ENCODE data around the gene CBFA2T3. TPM values are rescaled to one million over a fixed set of nuclear protein-coding genes. Genes with fewer than 3 reads are reported as not detected.

The CBFA2T3 gene
- total RNA-seq, 1 experiment from 2014 or later, result 2.9 TPM

DNA sequence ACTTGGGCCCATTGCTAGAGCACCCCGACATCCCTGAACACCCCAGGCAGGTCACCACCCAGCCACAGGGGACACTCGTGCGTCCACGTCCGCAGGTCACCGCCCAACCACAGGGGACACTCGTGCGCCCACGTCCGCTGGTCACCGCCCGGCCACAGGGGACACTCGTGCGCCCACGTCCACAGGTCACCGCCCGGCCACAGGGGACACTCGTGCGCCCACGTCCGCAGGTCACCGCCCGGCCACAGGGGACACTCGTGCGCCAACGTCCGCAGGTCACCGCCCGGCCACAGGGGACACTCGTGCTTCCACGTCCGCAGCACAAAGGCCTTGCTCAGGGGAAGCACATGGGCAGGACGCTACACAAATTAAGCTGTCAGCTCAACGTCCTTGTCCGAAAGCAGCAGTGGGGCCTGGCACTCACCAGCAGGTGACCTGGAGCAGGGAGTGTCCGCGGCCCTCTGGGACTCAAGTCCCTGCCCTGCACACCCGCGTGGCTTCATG, 137.9 kb downstream of the CBFA2T3 start:
- no peaks in the 10 kb centered on the region for H3K4me1 ChIP-seq (ENCODE audit: insufficient read depth, low read length)
- no peak overlapping the region for H2BK5ac ChIP-seq (ENCODE audit: insufficient read length, low read length)
- no peak overlapping the region for H3K18ac ChIP-seq (ENCODE audit: insufficient read length, low read depth, low read length)
- H3K4me2 ChIP-seq (ENCODE audit: insufficient read depth, insufficient read length, low read length), result no peak overlapping the region
- H3K23ac ChIP-seq (ENCODE audit: insufficient read length, low read depth, low read length), result no peak overlapping the region
- peaks cover 4 to 16% (median 13%) of the 10 kb centered on the region in 3 experiments; a peak in 6 of 7 replicates for H3K36me3 Mint-ChIP-seq (ENCODE audit: insufficient read depth in 1 of 3, low read depth in 3 of 3)
- WGBS (ENCODE audit: extremely low coverage, insufficient read length, low lambda C conversion rate), result no CpG with 5 or more reads among the region's 39 CpGs
- no peak overlapping the region for H3K27ac Mint-ChIP-seq
- no peak overlapping the region for H2BK120ac ChIP-seq (ENCODE audit: low read depth, low read length, poor library complexity, severe bottlenecking)
- no peaks in the 10 kb centered on the region for H3K9me3 ChIP-seq (ENCODE audit: control insufficient read depth, low read depth, low read length)
- TF ChIP-seq, protein P1, sequence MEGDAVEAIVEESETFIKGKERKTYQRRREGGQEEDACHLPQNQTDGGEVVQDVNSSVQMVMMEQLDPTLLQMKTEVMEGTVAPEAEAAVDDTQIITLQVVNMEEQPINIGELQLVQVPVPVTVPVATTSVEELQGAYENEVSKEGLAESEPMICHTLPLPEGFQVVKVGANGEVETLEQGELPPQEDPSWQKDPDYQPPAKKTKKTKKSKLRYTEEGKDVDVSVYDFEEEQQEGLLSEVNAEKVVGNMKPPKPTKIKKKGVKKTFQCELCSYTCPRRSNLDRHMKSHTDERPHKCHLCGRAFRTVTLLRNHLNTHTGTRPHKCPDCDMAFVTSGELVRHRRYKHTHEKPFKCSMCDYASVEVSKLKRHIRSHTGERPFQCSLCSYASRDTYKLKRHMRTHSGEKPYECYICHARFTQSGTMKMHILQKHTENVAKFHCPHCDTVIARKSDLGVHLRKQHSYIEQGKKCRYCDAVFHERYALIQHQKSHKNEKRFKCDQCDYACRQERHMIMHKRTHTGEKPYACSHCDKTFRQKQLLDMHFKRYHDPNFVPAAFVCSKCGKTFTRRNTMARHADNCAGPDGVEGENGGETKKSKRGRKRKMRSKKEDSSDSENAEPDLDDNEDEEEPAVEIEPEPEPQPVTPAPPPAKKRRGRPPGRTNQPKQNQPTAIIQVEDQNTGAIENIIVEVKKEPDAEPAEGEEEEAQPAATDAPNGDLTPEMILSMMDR (conservative IDR thresholded peaks at IDR 0.05), result peak; percentile 48; the same call in 2 of the 3 replicates
- H2AK5ac ChIP-seq (ENCODE audit: insufficient read length, low read length), result no peak overlapping the region
- H2BK20ac ChIP-seq (ENCODE audit: low read depth, low read length, poor library complexity, severe bottlenecking), result no peak overlapping the region
- no peak overlapping the region for H3K9ac ChIP-seq (ENCODE audit: extremely low read depth, insufficient read length, low read length)
- H3K56ac ChIP-seq (ENCODE audit: insufficient read length, low read depth, low read length), result no peak overlapping the region
- no peak overlapping the region for H2AFZ ChIP-seq (ENCODE audit: low read length)
- H3K27me3 Mint-ChIP-seq (ENCODE audit: low read depth), result no peaks in the 10 kb centered on the region
- H3K4me3 Mint-ChIP-seq, result no peak overlapping the region
- H3K14ac ChIP-seq (ENCODE audit: insufficient read depth, low read length), result no peak overlapping the region
- no peaks in the 10 kb centered on the region for H4K20me1 ChIP-seq (ENCODE audit: control insufficient read depth, insufficient read depth, insufficient read length)
- no peaks in the 10 kb centered on the region for H3K27me3 ChIP-seq (ENCODE audit: insufficient read depth, low read length)
- no peak overlapping the region for H4K5ac ChIP-seq (ENCODE audit: insufficient read length, low read depth, low read length)
- DNase-seq, result no peak
- no peak overlapping the region for H2BK15ac ChIP-seq (ENCODE audit: low read depth, low read length)
- H4K91ac ChIP-seq (ENCODE audit: insufficient read length, low read depth, low read length), result no peak overlapping the region
- H3K79me2 ChIP-seq (ENCODE audit: insufficient read depth, low read length), result no peaks in the 10 kb centered on the region
- no peak overlapping the region for H4K8ac ChIP-seq (replicated peaks; ENCODE audit: insufficient read length, low read depth, low read length)
- H3K9me3 Mint-ChIP-seq, result no peaks in the 10 kb centered on the region
- no peak overlapping the region for H3K4ac ChIP-seq (ENCODE audit: low read depth, low read length)
- H2BK12ac ChIP-seq (ENCODE audit: insufficient read length, low read depth, low read length), result no peak overlapping the region
- no peaks in the 10 kb centered on the region for H3K4me1 Mint-ChIP-seq
- no peak overlapping the region for H3T11ph ChIP-seq (ENCODE audit: low read length)
- no peak overlapping the region for H3K27ac ChIP-seq (ENCODE audit: insufficient read length, low read depth, low read length)
- no peaks in the 10 kb centered on the region for H3K79me1 ChIP-seq (ENCODE audit: insufficient read depth, low read depth, low read length, poor library complexity, severe bottlenecking)
- H3K23me2 ChIP-seq (ENCODE audit: insufficient read length, low read depth, low read length, poor library complexity, severe bottlenecking), result no peaks in the 10 kb centered on the region

Measured in H9 (cell line).